Activated B cell treated with CpG ODN at 0.5 μM for 24 hours (primary cell): ENCODE data around the gene RPL26. TPM values are rescaled to one million over a fixed set of nuclear protein-coding genes. Genes with fewer than 3 reads are reported as not detected.

Experiments used
- ATAC-seq: fragments of 200-7000 bp; cut with Tn5 transposase; one replicate; pipeline ENCODE4 v1.10.0; 2021; ENCODE audit warnings: low read depth, mild to moderate bottlenecking, moderate library complexity
- CTCF ChIA-PET: fragments of 350-600 bp; sonication (Branson Sonifier 250); formaldehyde crosslinking; loops from one replicate; lab custom pipeline; 2021; ENCODE audit warnings: antibody characterized with exemption; lab: Charles Lee
- POLR2A ChIA-PET: fragments of 350-600 bp; sonication (Branson Sonifier 250); formaldehyde crosslinking; loops from one replicate; lab custom pipeline; 2021; ENCODE audit warnings: antibody characterized with exemption; lab: Charles Lee
- DNase-seq: peaks from one replicate; pipeline ENCODE4 v3.0.0; 2022
- H3K27ac Mint-ChIP-seq: one replicate; pipeline ENCODE4 v1.8.0; 2020; ENCODE audit warnings: mixed read lengths
- H3K27me3 Mint-ChIP-seq: one replicate; pipeline ENCODE4 v1.8.0; 2021; ENCODE audit warnings: mixed read lengths
- H3K36me3 Mint-ChIP-seq: one replicate; pipeline ENCODE4 v1.8.0; 2021; ENCODE audit warnings: low read depth, mixed read lengths
- H3K4me1 Mint-ChIP-seq: one replicate; pipeline ENCODE4 v1.8.0; 2021; ENCODE audit warnings: mixed read lengths
- H3K4me3 Mint-ChIP-seq: one replicate; pipeline ENCODE4 v1.8.0; 2020; ENCODE audit warnings: mild to moderate bottlenecking, mixed read lengths
- H3K9me3 Mint-ChIP-seq: one replicate; pipeline ENCODE4 v1.8.0; 2020; ENCODE audit warnings: mixed read lengths
- intact Hi-C: fragments of 100-400 bp; cut with micrococcal nuclease; formaldehyde crosslinking; loops from one replicate; pipeline ENCODE4 v1.15.1; 2024
- total RNA-seq: library from RNA; stranded (reverse); gene quantifications from 2 replicates; pipeline ENCODE4 v1.2.3, GENCODE V29; 2022
- TF ChIP-seq, protein P1 (sequence below): fragments of 200-600 bp; IDR thresholded peaks from one replicate; pipeline ENCODE4 v1.8.0; 2022; ENCODE audit warnings: antibody characterized with exemption, mild to moderate bottlenecking

Gene RPL26
- total RNA-seq, 1 donor from 2014 or later = 3,512 TPM

DNA sequence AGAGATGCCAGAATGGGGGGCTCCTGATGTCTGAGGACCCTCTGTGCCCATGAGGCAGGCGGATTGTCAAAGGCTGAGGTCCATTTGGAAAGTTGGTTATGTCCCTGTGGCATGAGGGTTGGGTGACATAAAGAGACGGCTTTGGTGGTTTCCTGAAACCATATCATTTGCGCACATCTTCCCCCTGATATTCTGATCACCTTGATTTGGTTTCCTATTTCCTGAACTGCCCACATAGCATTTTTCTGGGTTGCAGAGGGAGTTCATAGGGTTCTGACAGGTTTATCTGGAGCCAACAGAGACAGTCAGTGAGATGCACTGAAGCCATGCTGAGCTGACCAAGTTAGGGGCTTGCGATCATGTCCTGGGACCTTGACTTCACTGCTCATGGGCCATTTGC is 30.3 kb upstream of the RPL26 start:
- CTCF ChIA-PET = interaction anchor here (4.7 kb wide), 1 partner anchor 333 kb away, joined by 56 read pairs; the partner anchor contains the start of gene CCDC42
- H3K4me3 Mint-ChIP-seq = no peak overlapping the region
- POLR2A ChIA-PET = no interaction called here
- no peaks in the 10 kb centered on the region for H3K9me3 Mint-ChIP-seq
- no peaks in the 10 kb centered on the region for H3K36me3 Mint-ChIP-seq
- TF ChIP-seq, protein P1, sequence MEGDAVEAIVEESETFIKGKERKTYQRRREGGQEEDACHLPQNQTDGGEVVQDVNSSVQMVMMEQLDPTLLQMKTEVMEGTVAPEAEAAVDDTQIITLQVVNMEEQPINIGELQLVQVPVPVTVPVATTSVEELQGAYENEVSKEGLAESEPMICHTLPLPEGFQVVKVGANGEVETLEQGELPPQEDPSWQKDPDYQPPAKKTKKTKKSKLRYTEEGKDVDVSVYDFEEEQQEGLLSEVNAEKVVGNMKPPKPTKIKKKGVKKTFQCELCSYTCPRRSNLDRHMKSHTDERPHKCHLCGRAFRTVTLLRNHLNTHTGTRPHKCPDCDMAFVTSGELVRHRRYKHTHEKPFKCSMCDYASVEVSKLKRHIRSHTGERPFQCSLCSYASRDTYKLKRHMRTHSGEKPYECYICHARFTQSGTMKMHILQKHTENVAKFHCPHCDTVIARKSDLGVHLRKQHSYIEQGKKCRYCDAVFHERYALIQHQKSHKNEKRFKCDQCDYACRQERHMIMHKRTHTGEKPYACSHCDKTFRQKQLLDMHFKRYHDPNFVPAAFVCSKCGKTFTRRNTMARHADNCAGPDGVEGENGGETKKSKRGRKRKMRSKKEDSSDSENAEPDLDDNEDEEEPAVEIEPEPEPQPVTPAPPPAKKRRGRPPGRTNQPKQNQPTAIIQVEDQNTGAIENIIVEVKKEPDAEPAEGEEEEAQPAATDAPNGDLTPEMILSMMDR = no peak
- H3K27me3 Mint-ChIP-seq = peaks cover 18% of the 10 kb centered on the region
- peaks cover 4% of the 10 kb centered on the region for H3K4me1 Mint-ChIP-seq
- H3K27ac Mint-ChIP-seq = no peak overlapping the region
- ATAC-seq (no peak), DNase-seq (no peak)
- intact Hi-C loops = no loop called here

DNA sequence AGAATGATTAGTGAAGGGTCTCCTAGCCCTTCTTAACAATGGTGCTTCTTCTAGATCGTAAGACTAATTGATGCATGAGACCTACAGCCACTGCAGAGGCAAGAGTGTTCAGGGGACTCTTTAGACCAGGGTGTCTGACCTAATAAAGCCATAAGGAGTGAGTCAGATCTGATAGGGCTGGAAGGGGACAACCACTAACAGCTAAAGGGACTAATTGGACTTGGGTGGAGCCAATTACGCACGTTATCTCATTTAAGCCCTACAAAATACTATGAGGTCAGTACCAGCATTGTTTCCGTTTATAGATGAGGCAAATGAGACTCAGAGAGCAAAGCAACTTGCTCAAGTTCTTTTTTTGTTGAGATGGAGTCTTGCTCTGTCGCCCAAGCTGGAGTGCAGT is 29.1 kb upstream of the RPL26 start:
- no peak overlapping the region for H3K4me3 Mint-ChIP-seq
- H3K9me3 Mint-ChIP-seq = no peaks in the 10 kb centered on the region
- H3K4me1 Mint-ChIP-seq = peaks cover 4% of the 10 kb centered on the region
- CTCF ChIA-PET = interaction anchor here (1.0 to 4.7 kb wide), 4 partner anchors 13 to 374 kb away, joined by 3 to 56 read pairs (median 14); partner anchors contain the start of gene CCDC42
- DNase-seq = no peak
- no peak for ATAC-seq
- POLR2A ChIA-PET = no interaction called here
- peaks cover 13% of the 10 kb centered on the region for H3K27me3 Mint-ChIP-seq
- no peak overlapping the region for H3K27ac Mint-ChIP-seq
- TF ChIP-seq, protein P1 = no peak
- intact Hi-C loops = no loop called here
- H3K36me3 Mint-ChIP-seq = no peaks in the 10 kb centered on the region

DNA sequence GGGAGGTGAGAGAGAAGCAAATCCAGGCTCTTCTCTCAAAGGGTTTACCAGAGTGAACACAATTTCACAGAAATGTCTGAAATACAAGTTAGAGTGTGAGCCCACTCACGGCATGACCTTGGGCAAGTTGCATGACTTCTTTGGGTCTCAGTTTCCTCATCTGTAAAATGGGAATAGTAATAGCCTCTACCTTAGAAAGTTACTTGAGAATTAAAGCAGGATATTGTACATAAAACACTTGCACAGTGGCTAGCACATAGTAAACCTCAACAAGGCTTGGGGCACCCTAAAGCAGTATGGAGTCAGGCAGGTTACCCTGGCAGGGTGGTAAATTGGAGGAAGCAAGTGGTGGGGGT is 27.9 kb upstream of the RPL26 start:
- Mint-ChIP-seq H3K4me3 (no peak overlapping the region), H3K27ac (no peak overlapping the region), H3K36me3 (no peaks in the 10 kb centered on the region), H3K4me1 (peaks cover 4% of the 10 kb centered on the region), H3K9me3 (no peaks in the 10 kb centered on the region), H3K27me3 (peaks cover 13% of the 10 kb centered on the region)
- ChIA-PET CTCF (interaction anchor here (0.7 to 4.7 kb wide), 16 partner anchors 10 to 592 kb away, joined by 3 to 56 read pairs (median 3); partner anchors contain the start of genes CCDC42 and NDEL1), POLR2A (interaction anchor here (1.0 to 1.2 kb wide), 2 partner anchors 16 to 335 kb away, joined by 3 to 4 read pairs; no protein-coding TSS in a partner anchor)
- intact Hi-C loops = loop anchor here (1.0 kb wide), 5 partner anchors 24 to 587 kb away; partner anchors contain the start of gene NDEL1
- TF ChIP-seq, protein P1 = no peak
- DNase-seq (no peak), ATAC-seq (no peak)

DNA sequence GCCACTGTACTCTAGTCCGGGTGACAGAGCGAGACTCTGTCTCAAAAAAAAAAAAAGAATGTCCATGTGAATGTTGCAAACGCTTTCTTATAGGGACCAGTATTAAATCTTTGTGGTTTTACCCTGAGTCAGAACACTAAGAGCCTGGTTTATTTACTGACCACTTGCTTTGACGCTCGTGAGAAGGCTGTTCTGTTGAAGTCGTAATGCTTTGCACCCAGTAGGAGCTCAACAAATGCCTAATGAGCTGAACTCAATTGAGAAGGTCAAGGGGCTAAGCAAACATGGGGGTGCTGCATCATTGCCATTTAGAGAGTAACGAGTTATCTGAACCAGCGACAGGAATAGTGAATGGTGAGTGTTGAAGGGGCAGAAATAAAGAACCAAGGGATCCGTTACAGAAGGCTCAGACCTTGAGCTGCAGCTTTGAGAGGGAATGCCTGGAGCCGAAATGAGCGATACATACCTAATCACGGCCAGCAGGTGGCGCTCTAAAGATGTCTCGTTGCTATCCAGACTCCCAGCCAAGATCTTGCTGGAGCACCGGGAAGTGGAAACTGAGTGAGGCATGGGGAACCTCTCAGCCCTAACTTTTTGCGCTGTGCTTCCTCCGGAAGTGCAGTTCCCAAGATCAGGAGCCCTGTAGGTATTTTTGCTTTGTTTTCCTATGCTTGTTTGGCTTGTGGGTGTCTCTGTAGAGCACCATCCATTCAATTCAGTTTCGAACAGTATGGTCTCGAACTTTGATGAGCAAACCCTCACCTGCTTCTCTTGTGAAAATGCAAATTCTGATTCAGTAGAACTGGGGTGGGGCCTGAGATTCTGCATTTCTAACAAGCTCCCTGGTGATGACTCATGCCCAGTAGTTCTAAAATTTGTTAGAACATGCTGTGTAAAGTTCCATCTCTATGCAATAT is 27.2 kb upstream of the RPL26 start:
- no peak overlapping the region for H3K27ac Mint-ChIP-seq
- POLR2A ChIA-PET = interaction anchor here (0.9 to 1.2 kb wide), 3 partner anchors 16 to 375 kb away, joined by 3 to 4 read pairs (median 3); no protein-coding TSS in a partner anchor

More for the DNA sequence above, 27.2 kb upstream of the RPL26 start:
- intact Hi-C loops = loop anchor here (1.0 kb wide), 5 partner anchors 25 to 588 kb away; partner anchors contain the start of gene NDEL1
- TF ChIP-seq, protein P1 = peak; percentile 87
- Mint-ChIP-seq H3K4me3 (no peak overlapping the region), H3K27me3 (peaks cover 13% of the 10 kb centered on the region), H3K9me3 (no peaks in the 10 kb centered on the region), H3K36me3 (no peaks in the 10 kb centered on the region), H3K4me1 (peaks cover 4% of the 10 kb centered on the region)
- peak; percentile 66 for DNase-seq
- CTCF ChIA-PET = interaction anchor here (0.7 to 4.7 kb wide), 22 partner anchors 10 to 1145 kb away, joined by 3 to 56 read pairs (median 3); partner anchors contain the start of genes CCDC42 and NDEL1
- peak; percentile 81 for ATAC-seq
